K562 (cell line): ENCODE measurements around the gene CDK9.

Experiments used
- CHD1 ChIP-seq: fragments of 200-600 bp; sonication (generic); IDR thresholded peaks from one replicate; pipeline ENCODE4 v1.6.1; 2012; ENCODE audit warnings: mild to moderate bottlenecking, moderate library complexity, low read length, inconsistent platforms
- EZH2 ChIP-seq: IDR thresholded peaks from 2 replicates; pipeline ENCODE4 v1.6.1; 2012; ENCODE audit warnings: low read depth, mild to moderate bottlenecking, inconsistent platforms, low read length, borderline replicate concordance
- FIP1L1 ChIP-seq: fragments of 200-400 bp; formaldehyde crosslinking; IDR thresholded peaks from 2 replicates; pipeline ENCODE4 v1.6.1; 2018; ENCODE audit warnings: mild to moderate bottlenecking, low read depth, low read length; ENCODE audit not compliant: poor library complexity, severe bottlenecking
- POLR3G ChIP-seq: IDR thresholded peaks from 2 replicates; pipeline ENCODE4 v1.6.1; 2011; ENCODE audit not compliant: insufficient read length, insufficient replicate concordance; ENCODE audit errors: extremely low read depth
- ZNF133 ChIP-seq: fragments of 250-450 bp; sonication (Bioruptor Pico); IDR thresholded peaks from 2 replicates; pipeline ENCODE4 v1.4.0; 2020; ENCODE audit warnings: mild to moderate bottlenecking
- ZNF23 ChIP-seq: fragments of 250-450 bp; sonication (Bioruptor Pico); IDR thresholded peaks from 2 replicates; pipeline ENCODE4 v1.4.0; 2020; ENCODE audit warnings: mild to moderate bottlenecking
- ZNF764 ChIP-seq: fragments of 250-450 bp; sonication (Bioruptor Pico); IDR thresholded peaks from 2 replicates; pipeline ENCODE4 v1.4.0; 2020; ENCODE audit warnings: low read depth, mild to moderate bottlenecking, moderate library complexity
- TF ChIP-seq, protein P1 (sequence below), 3 experiments: IDR thresholded peaks in 2 of 3; conservative IDR thresholded peaks in 1 of 3; 2 replicates each; pipeline ENCODE4 v1.5.1; 2011 to 2012; ENCODE audit warnings: low read length in 3 of 3, mild to moderate bottlenecking in 3 of 3, control low read depth in 2 of 3, improper control_type of control experiment in 1 of 3, inconsistent platforms in 1 of 3, low read depth in 1 of 3, mixed read lengths in 1 of 3, moderate library complexity in 1 of 3; ENCODE audit not compliant: insufficient read depth in 2 of 3
- TF ChIP-seq, protein P2 (sequence below): fragments of 450-650 bp; IDR thresholded peaks from 2 replicates; pipeline ENCODE4 v1.6.1; 2016
- TF ChIP-seq, protein P3 (sequence below), 2 experiments: fragments of 450-650 bp; formaldehyde crosslinking in 1 of 2; IDR thresholded peaks; 2 replicates each; pipeline versions ENCODE4 v1.4.0 to v1.6.1; 2014 to 2020; ENCODE audit warnings: mild to moderate bottlenecking in 2 of 2, borderline replicate concordance in 1 of 2, low read depth in 1 of 2
- TF ChIP-seq, protein P4 (sequence below): sonication (generic); formaldehyde crosslinking; IDR thresholded peaks from 2 replicates; pipeline ENCODE4 v1.8.0; 2023; ENCODE audit warnings: mild to moderate bottlenecking, missing genetic modification reagents
- TF ChIP-seq, protein P5 (sequence below): fragments of 450-650 bp; conservative IDR thresholded peaks from 2 replicates; pipeline ENCODE4 v1.6.1; 2016; ENCODE audit warnings: missing genetic modification characterization, low read depth, mild to moderate bottlenecking, missing compliant biosample characterization, moderate library complexity

DNA sequence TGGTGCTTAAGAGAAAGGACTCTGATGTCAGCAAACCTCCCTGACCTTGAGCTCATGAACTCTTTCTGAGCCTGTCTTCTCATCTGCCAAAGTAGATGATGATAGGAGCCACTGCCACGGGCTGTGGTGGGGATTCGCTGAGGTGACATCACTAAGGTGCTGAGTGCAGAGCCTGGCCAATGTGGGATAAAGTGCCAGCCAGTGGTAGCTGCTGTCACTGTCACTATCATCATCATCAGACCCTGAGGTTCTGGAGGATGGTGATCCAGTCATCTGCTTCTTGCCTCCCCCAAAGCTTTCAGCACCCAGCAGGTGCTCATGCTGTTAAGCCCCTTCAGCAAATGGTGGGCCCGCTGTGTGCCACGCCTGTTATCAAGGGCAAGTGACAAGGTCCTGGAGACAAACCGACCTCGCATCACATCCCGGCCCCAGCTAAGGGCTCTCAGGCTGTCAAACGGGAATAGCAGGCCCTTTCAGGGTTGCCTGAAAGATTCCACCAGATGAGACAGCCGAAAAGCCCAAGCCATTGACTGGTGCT lies 23.2 kb downstream of the CDK9 start:
- no peak for TF ChIP-seq EZH2
- TF ChIP-seq, protein P1, sequence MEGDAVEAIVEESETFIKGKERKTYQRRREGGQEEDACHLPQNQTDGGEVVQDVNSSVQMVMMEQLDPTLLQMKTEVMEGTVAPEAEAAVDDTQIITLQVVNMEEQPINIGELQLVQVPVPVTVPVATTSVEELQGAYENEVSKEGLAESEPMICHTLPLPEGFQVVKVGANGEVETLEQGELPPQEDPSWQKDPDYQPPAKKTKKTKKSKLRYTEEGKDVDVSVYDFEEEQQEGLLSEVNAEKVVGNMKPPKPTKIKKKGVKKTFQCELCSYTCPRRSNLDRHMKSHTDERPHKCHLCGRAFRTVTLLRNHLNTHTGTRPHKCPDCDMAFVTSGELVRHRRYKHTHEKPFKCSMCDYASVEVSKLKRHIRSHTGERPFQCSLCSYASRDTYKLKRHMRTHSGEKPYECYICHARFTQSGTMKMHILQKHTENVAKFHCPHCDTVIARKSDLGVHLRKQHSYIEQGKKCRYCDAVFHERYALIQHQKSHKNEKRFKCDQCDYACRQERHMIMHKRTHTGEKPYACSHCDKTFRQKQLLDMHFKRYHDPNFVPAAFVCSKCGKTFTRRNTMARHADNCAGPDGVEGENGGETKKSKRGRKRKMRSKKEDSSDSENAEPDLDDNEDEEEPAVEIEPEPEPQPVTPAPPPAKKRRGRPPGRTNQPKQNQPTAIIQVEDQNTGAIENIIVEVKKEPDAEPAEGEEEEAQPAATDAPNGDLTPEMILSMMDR (IDR thresholded peaks at IDR 0.05 in 2 of 3, conservative IDR thresholded peaks at IDR 0.05 in 1 of 3; ENCODE audit: insufficient read depth in 2 of 3, low read depth in 1 of 3, low read length in 3 of 3) = no peak
- no peak for TF ChIP-seq ZNF133 (CRISPR knock-in tag)
- TF ChIP-seq, protein P2, sequence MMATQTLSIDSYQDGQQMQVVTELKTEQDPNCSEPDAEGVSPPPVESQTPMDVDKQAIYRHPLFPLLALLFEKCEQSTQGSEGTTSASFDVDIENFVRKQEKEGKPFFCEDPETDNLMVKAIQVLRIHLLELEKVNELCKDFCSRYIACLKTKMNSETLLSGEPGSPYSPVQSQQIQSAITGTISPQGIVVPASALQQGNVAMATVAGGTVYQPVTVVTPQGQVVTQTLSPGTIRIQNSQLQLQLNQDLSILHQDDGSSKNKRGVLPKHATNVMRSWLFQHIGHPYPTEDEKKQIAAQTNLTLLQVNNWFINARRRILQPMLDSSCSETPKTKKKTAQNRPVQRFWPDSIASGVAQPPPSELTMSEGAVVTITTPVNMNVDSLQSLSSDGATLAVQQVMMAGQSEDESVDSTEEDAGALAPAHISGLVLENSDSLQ = no peak
- TF ChIP-seq, protein P3, sequence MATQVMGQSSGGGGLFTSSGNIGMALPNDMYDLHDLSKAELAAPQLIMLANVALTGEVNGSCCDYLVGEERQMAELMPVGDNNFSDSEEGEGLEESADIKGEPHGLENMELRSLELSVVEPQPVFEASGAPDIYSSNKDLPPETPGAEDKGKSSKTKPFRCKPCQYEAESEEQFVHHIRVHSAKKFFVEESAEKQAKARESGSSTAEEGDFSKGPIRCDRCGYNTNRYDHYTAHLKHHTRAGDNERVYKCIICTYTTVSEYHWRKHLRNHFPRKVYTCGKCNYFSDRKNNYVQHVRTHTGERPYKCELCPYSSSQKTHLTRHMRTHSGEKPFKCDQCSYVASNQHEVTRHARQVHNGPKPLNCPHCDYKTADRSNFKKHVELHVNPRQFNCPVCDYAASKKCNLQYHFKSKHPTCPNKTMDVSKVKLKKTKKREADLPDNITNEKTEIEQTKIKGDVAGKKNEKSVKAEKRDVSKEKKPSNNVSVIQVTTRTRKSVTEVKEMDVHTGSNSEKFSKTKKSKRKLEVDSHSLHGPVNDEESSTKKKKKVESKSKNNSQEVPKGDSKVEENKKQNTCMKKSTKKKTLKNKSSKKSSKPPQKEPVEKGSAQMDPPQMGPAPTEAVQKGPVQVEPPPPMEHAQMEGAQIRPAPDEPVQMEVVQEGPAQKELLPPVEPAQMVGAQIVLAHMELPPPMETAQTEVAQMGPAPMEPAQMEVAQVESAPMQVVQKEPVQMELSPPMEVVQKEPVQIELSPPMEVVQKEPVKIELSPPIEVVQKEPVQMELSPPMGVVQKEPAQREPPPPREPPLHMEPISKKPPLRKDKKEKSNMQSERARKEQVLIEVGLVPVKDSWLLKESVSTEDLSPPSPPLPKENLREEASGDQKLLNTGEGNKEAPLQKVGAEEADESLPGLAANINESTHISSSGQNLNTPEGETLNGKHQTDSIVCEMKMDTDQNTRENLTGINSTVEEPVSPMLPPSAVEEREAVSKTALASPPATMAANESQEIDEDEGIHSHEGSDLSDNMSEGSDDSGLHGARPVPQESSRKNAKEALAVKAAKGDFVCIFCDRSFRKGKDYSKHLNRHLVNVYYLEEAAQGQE (IDR thresholded peaks at IDR 0.05; ENCODE audit: borderline replicate concordance) = no peak
- TF ChIP-seq, protein P3 (CRISPR knock-in tag; IDR thresholded peaks at IDR 0.05; ENCODE audit: low read depth) = no peak
- TF ChIP-seq CHD1 = no peak
- TF ChIP-seq ZNF764 (CRISPR knock-in tag) = no peak
- TF ChIP-seq, protein P4, sequence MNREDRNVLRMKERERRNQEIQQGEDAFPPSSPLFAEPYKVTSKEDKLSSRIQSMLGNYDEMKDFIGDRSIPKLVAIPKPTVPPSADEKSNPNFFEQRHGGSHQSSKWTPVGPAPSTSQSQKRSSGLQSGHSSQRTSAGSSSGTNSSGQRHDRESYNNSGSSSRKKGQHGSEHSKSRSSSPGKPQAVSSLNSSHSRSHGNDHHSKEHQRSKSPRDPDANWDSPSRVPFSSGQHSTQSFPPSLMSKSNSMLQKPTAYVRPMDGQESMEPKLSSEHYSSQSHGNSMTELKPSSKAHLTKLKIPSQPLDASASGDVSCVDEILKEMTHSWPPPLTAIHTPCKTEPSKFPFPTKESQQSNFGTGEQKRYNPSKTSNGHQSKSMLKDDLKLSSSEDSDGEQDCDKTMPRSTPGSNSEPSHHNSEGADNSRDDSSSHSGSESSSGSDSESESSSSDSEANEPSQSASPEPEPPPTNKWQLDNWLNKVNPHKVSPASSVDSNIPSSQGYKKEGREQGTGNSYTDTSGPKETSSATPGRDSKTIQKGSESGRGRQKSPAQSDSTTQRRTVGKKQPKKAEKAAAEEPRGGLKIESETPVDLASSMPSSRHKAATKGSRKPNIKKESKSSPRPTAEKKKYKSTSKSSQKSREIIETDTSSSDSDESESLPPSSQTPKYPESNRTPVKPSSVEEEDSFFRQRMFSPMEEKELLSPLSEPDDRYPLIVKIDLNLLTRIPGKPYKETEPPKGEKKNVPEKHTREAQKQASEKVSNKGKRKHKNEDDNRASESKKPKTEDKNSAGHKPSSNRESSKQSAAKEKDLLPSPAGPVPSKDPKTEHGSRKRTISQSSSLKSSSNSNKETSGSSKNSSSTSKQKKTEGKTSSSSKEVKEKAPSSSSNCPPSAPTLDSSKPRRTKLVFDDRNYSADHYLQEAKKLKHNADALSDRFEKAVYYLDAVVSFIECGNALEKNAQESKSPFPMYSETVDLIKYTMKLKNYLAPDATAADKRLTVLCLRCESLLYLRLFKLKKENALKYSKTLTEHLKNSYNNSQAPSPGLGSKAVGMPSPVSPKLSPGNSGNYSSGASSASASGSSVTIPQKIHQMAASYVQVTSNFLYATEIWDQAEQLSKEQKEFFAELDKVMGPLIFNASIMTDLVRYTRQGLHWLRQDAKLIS = no peak
- TF ChIP-seq, protein P5, sequence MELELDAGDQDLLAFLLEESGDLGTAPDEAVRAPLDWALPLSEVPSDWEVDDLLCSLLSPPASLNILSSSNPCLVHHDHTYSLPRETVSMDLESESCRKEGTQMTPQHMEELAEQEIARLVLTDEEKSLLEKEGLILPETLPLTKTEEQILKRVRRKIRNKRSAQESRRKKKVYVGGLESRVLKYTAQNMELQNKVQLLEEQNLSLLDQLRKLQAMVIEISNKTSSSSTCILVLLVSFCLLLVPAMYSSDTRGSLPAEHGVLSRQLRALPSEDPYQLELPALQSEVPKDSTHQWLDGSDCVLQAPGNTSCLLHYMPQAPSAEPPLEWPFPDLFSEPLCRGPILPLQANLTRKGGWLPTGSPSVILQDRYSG (tag) = no peak
- TF ChIP-seq ZNF23 (CRISPR knock-in tag) = no peak
- no peak for TF ChIP-seq POLR3G
- no peak for TF ChIP-seq FIP1L1
